H1 (cell line): ENCODE measurements around the gene CORO1C. TPM values are rescaled to one million over a fixed set of nuclear protein-coding genes. Genes with fewer than 3 reads are reported as not detected.
A peak's percentile ranks its signal among the peaks of the same experiment; 100 is the strongest.

Source experiments
- CTCF ChIA-PET: fragments of 300-600 bp; sonication (Branson Sonifier 250); formaldehyde crosslinking; loops from one replicate; lab custom pipeline; 2021; ENCODE audit not compliant: partially characterized antibody; lab: Charles Lee
- POLR2A ChIA-PET: fragments of 300-600 bp; sonication (Branson Sonifier 250); formaldehyde crosslinking; loops from one replicate; lab custom pipeline; 2021; ENCODE audit warnings: inconsistent platforms; ENCODE audit not compliant: partially characterized antibody; lab: Charles Lee
- DNase-seq, 2 experiments: peaks; one replicate each; pipeline versions ENCODE4 v3.0.0 to v3.0.0-alpha.2; 2010 to 2022; ENCODE audit warnings: low spot score in 2 of 2, low read depth in 1 of 2, mixed read lengths in 1 of 2
- FAIRE-seq: peaks from 2 replicates; lab custom pipeline; 2011; peaks lifted over from hg19 to GRCh38; lab: Jason Lieb, UNC
- H2AFZ ChIP-seq: 2 replicates; pipeline ENCODE4 v1.8.1; 2012; ENCODE audit warnings: low read length, inconsistent platforms
- H2AK5ac ChIP-seq: 2 replicates; pipeline ENCODE4 v1.6.1; 2013; ENCODE audit warnings: low read depth, low read length
- H2BK120ac ChIP-seq: replicated peaks from 2 replicates; pipeline ENCODE3; 2013; ENCODE audit warnings: low read depth, low read length, inconsistent platforms
- H2BK12ac ChIP-seq: 2 replicates; pipeline ENCODE4 v1.6.1; 2013; ENCODE audit warnings: low read depth, low read length
- H2BK15ac ChIP-seq: 2 replicates; pipeline ENCODE4 v1.6.1; 2013; ENCODE audit warnings: low read length
- H2BK20ac ChIP-seq: 2 replicates; pipeline ENCODE4 v1.6.1; 2013; ENCODE audit warnings: low read length
- H2BK5ac ChIP-seq: 2 replicates; pipeline ENCODE4 v1.6.1; 2013; ENCODE audit warnings: low read depth, low read length
- H3K14ac ChIP-seq: 2 replicates; pipeline ENCODE4 v1.6.1; 2013; ENCODE audit warnings: inconsistent platforms; ENCODE audit not compliant: insufficient read length
- H3K18ac ChIP-seq: 2 replicates; pipeline ENCODE4 v1.6.1; 2013; ENCODE audit warnings: low read length; ENCODE audit errors: extremely low read depth
- H3K23ac ChIP-seq: 2 replicates; pipeline ENCODE4 v1.6.1; 2013; ENCODE audit warnings: inconsistent platforms; ENCODE audit not compliant: insufficient read length
- H3K23me2 ChIP-seq: 2 replicates; pipeline ENCODE4 v1.6.1; 2013; ENCODE audit warnings: low read depth, low read length
- H3K27ac ChIP-seq: 2 replicates; pipeline ENCODE4 v1.6.1; 2011; ENCODE audit warnings: low read depth, low read length, inconsistent platforms
- H3K27me3 ChIP-seq, 4 experiments: replicated peaks in 1 of 4; 1 replicate in 1 of 4; 2 replicates in 3 of 4; pipeline versions ENCODE4 v1.6.1 to v1.8.1; 2011 to 2013; ENCODE audit warnings: low read length in 3 of 4, mild to moderate bottlenecking in 3 of 4, inconsistent platforms in 2 of 4, mixed read lengths in 2 of 4, moderate library complexity in 1 of 4; ENCODE audit not compliant: control insufficient read depth in 3 of 4, insufficient read depth in 3 of 4; ENCODE audit errors: extremely low read depth in 1 of 4
- H3K36me3 ChIP-seq, 4 experiments: 2 replicates each; pipeline versions ENCODE4 v1.6.1 to v1.8.1; 2011 to 2013; ENCODE audit warnings: mild to moderate bottlenecking in 4 of 4, low read length in 3 of 4, moderate library complexity in 2 of 4, control low read depth in 1 of 4, inconsistent platforms in 1 of 4; ENCODE audit not compliant: insufficient read depth in 4 of 4, control insufficient read depth in 2 of 4
- H3K4ac ChIP-seq: replicated peaks from 2 replicates; pipeline ENCODE3; 2013; ENCODE audit warnings: low read length, low read depth, mixed read lengths, inconsistent platforms; ENCODE audit not compliant: insufficient read length
- H3K4me1 ChIP-seq, 4 experiments: replicated peaks in 1 of 4; 1 replicate in 1 of 4; 2 replicates in 3 of 4; pipeline versions ENCODE4 v1.6.1 to v1.8.1; 2011 to 2013; ENCODE audit warnings: low read length in 3 of 4, inconsistent platforms in 2 of 4, mixed read lengths in 1 of 4; ENCODE audit not compliant: insufficient read depth in 4 of 4, control insufficient read depth in 3 of 4
- H3K4me2 ChIP-seq, 2 experiments: 2 replicates each; pipeline versions ENCODE4 v1.6.1 to v1.8.1; 2011 to 2013; ENCODE audit warnings: low read depth in 2 of 2, low read length in 2 of 2, control low read depth in 1 of 2, inconsistent platforms in 1 of 2, mild to moderate bottlenecking in 1 of 2; ENCODE audit not compliant: insufficient read depth in 1 of 2
- H3K4me3 ChIP-seq, 4 experiments: fragments of 200-600, 300-600 bp in 1 of 4; sonication (generic), shearing (Covaris generic), sonication (Bioruptor Twin) in 1 of 4; 2 replicates each; pipeline versions ENCODE4 v1.5.1 to v1.8.1; 2011 to 2016; ENCODE audit warnings: low read length in 4 of 4, low read depth in 3 of 4, control low read depth in 2 of 4, inconsistent platforms in 2 of 4, mild to moderate bottlenecking in 2 of 4, mixed read lengths in 1 of 4, moderate library complexity in 1 of 4; ENCODE audit not compliant: insufficient read depth in 2 of 4; ENCODE audit errors: extremely low read depth in 1 of 4
- H3K56ac ChIP-seq: replicated peaks from 2 replicates; pipeline ENCODE3; 2013; ENCODE audit warnings: low read depth, mild to moderate bottlenecking, mixed read lengths, low read length, inconsistent platforms; ENCODE audit not compliant: insufficient read length
- H3K79me1 ChIP-seq: 2 replicates; pipeline ENCODE4 v1.6.1; 2013; ENCODE audit warnings: low read depth, low read length, control low read depth
- H3K79me2 ChIP-seq, 2 experiments: 2 replicates each; pipeline versions ENCODE4 v1.6.1 to v1.8.1; 2012 to 2013; ENCODE audit warnings: low read length in 2 of 2, mild to moderate bottlenecking in 2 of 2, inconsistent platforms in 1 of 2; ENCODE audit not compliant: insufficient read depth in 2 of 2, control insufficient read depth in 1 of 2
- H3K9ac ChIP-seq, 4 experiments: replicated peaks in 1 of 4; 1 replicate in 1 of 4; 2 replicates in 3 of 4; pipeline versions ENCODE4 v1.6.1 to v1.8.1; 2011 to 2013; ENCODE audit warnings: low read depth in 3 of 4, low read length in 3 of 4, control low read depth in 2 of 4, mild to moderate bottlenecking in 2 of 4, moderate library complexity in 2 of 4, inconsistent platforms in 1 of 4; ENCODE audit errors: extremely low read depth in 1 of 4
- H3K9me3 ChIP-seq, 2 experiments: 2 replicates each; pipeline versions ENCODE4 v1.6.1 to v1.8.1; 2012 to 2013; ENCODE audit warnings: mild to moderate bottlenecking in 2 of 2, moderate library complexity in 2 of 2, control low read depth in 1 of 2, inconsistent platforms in 1 of 2, low read depth in 1 of 2, low read length in 1 of 2, mixed read lengths in 1 of 2; ENCODE audit not compliant: insufficient read depth in 2 of 2
- H4K20me1 ChIP-seq, 2 experiments: replicated peaks in 1 of 2; 2 replicates each; pipeline versions ENCODE3 to v1.8.1; 2011 to 2013; ENCODE audit warnings: inconsistent platforms in 2 of 2, low read length in 2 of 2, mild to moderate bottlenecking in 1 of 2; ENCODE audit not compliant: insufficient read depth in 2 of 2, control insufficient read depth in 1 of 2
- H4K5ac ChIP-seq: 2 replicates; pipeline ENCODE4 v1.6.1; 2013; ENCODE audit warnings: low read length, low read depth, mixed read lengths, inconsistent platforms; ENCODE audit not compliant: insufficient read length
- H4K8ac ChIP-seq: 2 replicates; pipeline ENCODE4 v1.8.0; 2013; ENCODE audit warnings: mild to moderate bottlenecking, moderate library complexity, low read length, inconsistent platforms; ENCODE audit not compliant: insufficient read depth; ENCODE audit errors: extremely low read depth
- H4K91ac ChIP-seq: replicated peaks from 2 replicates; pipeline ENCODE3; 2013; ENCODE audit warnings: low read length, mixed read lengths, inconsistent platforms; ENCODE audit not compliant: insufficient read length
- ASH2L ChIP-seq: fragments of 200-600, 300-600 bp; sonication (generic); IDR thresholded peaks from one replicate; pipeline ENCODE4 v1.7.1; 2017; ENCODE audit warnings: low read length
- CHD1 ChIP-seq: IDR thresholded peaks from 2 replicates; pipeline ENCODE4 v1.6.1; 2012; ENCODE audit warnings: low read depth, low read length, improper control_type of control experiment
- CREB1 ChIP-seq: IDR thresholded peaks from 2 replicates; pipeline ENCODE4 v1.6.1; 2012; ENCODE audit warnings: inconsistent platforms
- JUND ChIP-seq: IDR thresholded peaks from 2 replicates; pipeline ENCODE4 v1.6.1; 2011; ENCODE audit warnings: mild to moderate bottlenecking, improper control_type of control experiment, low read length
- PHF8 ChIP-seq: fragments of 200-600 bp; sonication (generic); conservative IDR thresholded peaks from 2 replicates; pipeline ENCODE4 v1.7.1; 2012; ENCODE audit warnings: low read depth, mild to moderate bottlenecking, inconsistent platforms, low read length, moderate library complexity
- RBBP5 ChIP-seq: IDR thresholded peaks from 2 replicates; pipeline ENCODE4 v1.7.1; 2012; ENCODE audit warnings: low read depth, mild to moderate bottlenecking, inconsistent platforms, low read length, moderate library complexity, borderline replicate concordance
- SAP30 ChIP-seq: fragments of 300-600 bp; sonication (generic); IDR thresholded peaks from 2 replicates; pipeline ENCODE4 v1.7.1; 2012; ENCODE audit warnings: low read length, moderate library complexity, mild to moderate bottlenecking, inconsistent platforms; ENCODE audit not compliant: insufficient read depth, insufficient replicate concordance
- SIN3A ChIP-seq, 2 experiments: IDR thresholded peaks in 1 of 2; conservative IDR thresholded peaks in 1 of 2; 2 replicates each; pipeline ENCODE4 v1.6.1; 2011 to 2012; ENCODE audit warnings: low read length in 2 of 2, improper control_type of control experiment in 1 of 2, low read depth in 1 of 2, mild to moderate bottlenecking in 1 of 2
- SIRT6 ChIP-seq: IDR thresholded peaks from one replicate; pipeline ENCODE4 v1.7.1; 2012; ENCODE audit warnings: low read length, inconsistent platforms
- TAF1 ChIP-seq: IDR thresholded peaks from 2 replicates; pipeline ENCODE4 v1.6.1; 2011; ENCODE audit warnings: mild to moderate bottlenecking, low read depth, low read length
- ZNF274 ChIP-seq: IDR thresholded peaks from 2 replicates; pipeline ENCODE4 v1.7.0; 2012; ENCODE audit warnings: low read length, borderline replicate concordance; ENCODE audit errors: extremely low read depth
- WGBS, 2 experiments: shearing (Covaris generic) in 1 of 2; methylation state at CpG; one replicate each; pipeline versions ENCODE4 v1.1.6 to v1.1.7; 2013 to 2015; ENCODE audit warnings: low lambda C conversion rate in 2 of 2, mixed read lengths in 2 of 2, inconsistent platforms in 1 of 2, low coverage in 1 of 2, missing lambda C conversion rate in 1 of 2; ENCODE audit not compliant: insufficient replicate concordance in 2 of 2, insufficient coverage in 1 of 2, insufficient read length in 1 of 2; ENCODE audit errors: extremely low coverage in 1 of 2, missing lambda C conversion rate in 1 of 2; 5-methylcytosine and 5-hydroxymethylcytosine counted together
- polyA plus RNA-seq, 7 experiments: library from polyadenylated mRNA; depleted of rRNA in 3 of 7; stranded (reverse) in 5 of 7; unstranded in 2 of 7; fragments of >200 nt in 5 of 7; fragments of 200-250 nt in 2 of 7; gene quantifications; 1 replicate in 5 of 7; 2 replicates in 1 of 7; 4 replicates in 1 of 7; pipeline versions ENCODE4 v1.2.1 to v1.2.3, GENCODE V29; 2011 to 2013; ENCODE audit warnings: missing spikeins in 2 of 7, mixed read lengths in 2 of 7
- total RNA-seq: library from RNA; stranded (reverse); fragmentation: NEBNext Ultra II Directional; extraction: Animal tissue kit (Norgen Biotek cat#: 25700); gene quantifications from 2 replicates; pipeline ENCODE4 v1.2.1, GENCODE V29; 2021
- TF ChIP-seq, protein P1 (sequence below), 3 experiments: IDR thresholded peaks; 1 replicate in 2 of 3; 2 replicates in 1 of 3; pipeline versions ENCODE4 v1.5.1 to v1.6.1; 2011; ENCODE audit warnings: low read length in 3 of 3, mild to moderate bottlenecking in 3 of 3, inconsistent platforms in 2 of 3, low read depth in 1 of 3, moderate library complexity in 1 of 3; ENCODE audit not compliant: insufficient read depth in 1 of 3; ENCODE audit errors: control extremely low read depth in 1 of 3

The CORO1C gene
- total and polyA plus RNA-seq, 2 of the 8 experiments (the other 6 are each of a cell fraction or from before 2014, with no cell fraction given), result 72.7 to 120 TPM

DNA sequence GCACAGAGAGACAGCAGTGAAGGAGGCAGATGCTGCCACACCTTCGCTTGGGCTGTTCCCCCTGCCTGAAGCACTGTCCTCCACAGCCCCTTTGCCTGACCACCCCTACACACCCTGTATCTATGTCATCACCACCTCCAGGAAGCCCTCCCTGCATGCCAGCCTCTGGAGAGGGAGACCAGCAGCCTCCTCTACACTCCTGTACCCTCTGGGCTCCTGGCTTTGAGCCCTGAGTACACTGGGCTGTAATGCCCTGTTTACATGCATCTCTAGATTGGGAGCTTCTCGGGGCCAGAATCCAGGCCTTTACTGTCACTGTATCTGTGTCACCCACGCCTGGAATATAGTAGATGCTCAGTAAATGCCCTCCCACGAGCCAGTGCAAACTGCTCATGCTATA is 127.6 kb downstream of the CORO1C start:
- no peak overlapping the region for H2BK120ac ChIP-seq
- H4K5ac ChIP-seq, result no peak overlapping the region
- no peak overlapping the region for H3K23ac ChIP-seq
- H3K27ac ChIP-seq, result no peak overlapping the region
- H3K9me3 ChIP-seq, result no peaks in the 10 kb centered on the region
- no peak overlapping the region for H3K4me2 ChIP-seq
- H3K79me2 ChIP-seq, result no peaks in the 10 kb centered on the region
- H2BK12ac ChIP-seq, result peak overlapping the region; percentile 68; the same call in 1 of the 2 replicates
- no peak overlapping the region for H3K9ac ChIP-seq
- H3K36me3 ChIP-seq, result no peaks in the 10 kb centered on the region
- no peaks in the 10 kb centered on the region for H3K27me3 ChIP-seq
- H2BK20ac ChIP-seq, result no peak overlapping the region
- H4K8ac ChIP-seq, result no peak overlapping the region
- DNase-seq (no peak), FAIRE-seq (no peak)
- H2AK5ac ChIP-seq, result no peak overlapping the region
- H3K23me2 ChIP-seq, result peaks cover 9% of the 10 kb centered on the region; the same call in 1 of the 2 replicates
- no peak overlapping the region for H3K4me3 ChIP-seq
- H3K4ac ChIP-seq, result no peak overlapping the region
- CTCF ChIA-PET, result interaction anchor here (1.0 to 22.5 kb wide), 6 partner anchors 10 to 44 kb away, joined by 3 to 523 read pairs (median 7); partner anchors contain the start of genes ISCU and SART3
- peaks cover 0 to 2% (median 0%) of the 10 kb centered on the region in 4 experiments; a peak in 2 of 7 replicates for H3K4me1 ChIP-seq
- H4K91ac ChIP-seq, result no peak overlapping the region
- H4K20me1 ChIP-seq, result no peaks in the 10 kb centered on the region
- H2BK5ac ChIP-seq, result no peak overlapping the region
- no peak overlapping the region for H3K14ac ChIP-seq
- POLR2A ChIA-PET, result interaction anchor here (0.6 to 1.4 kb wide), 5 partner anchors 8 to 37 kb away, joined by 3 to 8 read pairs (median 4); no protein-coding TSS in a partner anchor
- no peaks in the 10 kb centered on the region for H3K79me1 ChIP-seq
- no peak overlapping the region for H3K18ac ChIP-seq
- 81% methylated on average over 4 of the region's 4 CpGs; no CpG with 5 or more reads in 1 of the 2 experiments for WGBS, 2 experiments
- H2BK15ac ChIP-seq, result peak overlapping the region; percentile 40; the same call in 1 of the 2 replicates
- no peak overlapping the region for H3K56ac ChIP-seq
- no peak overlapping the region for H2AFZ ChIP-seq
- TF ChIP-seq CREB1, result no peak
- TF ChIP-seq SIRT6, result no peak
- TF ChIP-seq RBBP5, result no peak
- no peak for TF ChIP-seq CHD1
- TF ChIP-seq ZNF274, result no peak
- no peak for TF ChIP-seq JUND
- TF ChIP-seq PHF8, result no peak
- no peak for TF ChIP-seq SAP30
- TF ChIP-seq TAF1, result no peak
- TF ChIP-seq, protein P1, sequence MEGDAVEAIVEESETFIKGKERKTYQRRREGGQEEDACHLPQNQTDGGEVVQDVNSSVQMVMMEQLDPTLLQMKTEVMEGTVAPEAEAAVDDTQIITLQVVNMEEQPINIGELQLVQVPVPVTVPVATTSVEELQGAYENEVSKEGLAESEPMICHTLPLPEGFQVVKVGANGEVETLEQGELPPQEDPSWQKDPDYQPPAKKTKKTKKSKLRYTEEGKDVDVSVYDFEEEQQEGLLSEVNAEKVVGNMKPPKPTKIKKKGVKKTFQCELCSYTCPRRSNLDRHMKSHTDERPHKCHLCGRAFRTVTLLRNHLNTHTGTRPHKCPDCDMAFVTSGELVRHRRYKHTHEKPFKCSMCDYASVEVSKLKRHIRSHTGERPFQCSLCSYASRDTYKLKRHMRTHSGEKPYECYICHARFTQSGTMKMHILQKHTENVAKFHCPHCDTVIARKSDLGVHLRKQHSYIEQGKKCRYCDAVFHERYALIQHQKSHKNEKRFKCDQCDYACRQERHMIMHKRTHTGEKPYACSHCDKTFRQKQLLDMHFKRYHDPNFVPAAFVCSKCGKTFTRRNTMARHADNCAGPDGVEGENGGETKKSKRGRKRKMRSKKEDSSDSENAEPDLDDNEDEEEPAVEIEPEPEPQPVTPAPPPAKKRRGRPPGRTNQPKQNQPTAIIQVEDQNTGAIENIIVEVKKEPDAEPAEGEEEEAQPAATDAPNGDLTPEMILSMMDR (IDR thresholded peaks at IDR 0.05; ENCODE audit: control extremely low read depth in 1 of 3, insufficient read depth in 1 of 3, low read depth in 1 of 3, low read length in 3 of 3), result no peak
- no peak for TF ChIP-seq SIN3A (conservative IDR thresholded peaks at IDR 0.05 in 1 of 2, IDR thresholded peaks at IDR 0.05 in 1 of 2; ENCODE audit: low read depth in 1 of 2, low read length in 2 of 2)
- no peak for TF ChIP-seq ASH2L
